ENCODE results near the gene IMMP2L. TPM values are rescaled to one million over a fixed set of nuclear protein-coding genes. Genes with fewer than 3 reads are reported as not detected.

Gene IMMP2L
- total and polyA plus RNA-seq, 2 of the 4 experiments (the other 2 are of a cell fraction), result 5.8 to 9.3 TPM

DNA sequence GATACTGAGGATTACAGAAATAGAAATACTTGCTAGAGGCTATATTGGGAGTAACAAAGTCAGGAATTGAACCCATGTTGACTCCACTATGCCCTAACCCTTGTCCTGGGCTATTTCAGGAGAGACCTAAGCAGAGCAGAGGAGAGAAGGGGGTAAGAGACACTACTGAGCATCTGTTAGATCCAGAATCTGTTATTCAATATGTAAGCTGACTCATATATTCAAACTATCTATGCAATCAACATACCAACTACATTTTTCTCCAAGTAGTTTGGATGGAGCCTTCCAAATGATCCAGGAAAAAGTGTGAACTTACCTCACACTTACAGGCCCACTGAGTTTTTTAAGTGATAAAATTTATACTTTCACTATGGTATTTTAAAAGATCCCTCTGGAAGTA is 216.1 kb downstream of the IMMP2L start:
- Histone ChIP-seq H3K36me3 (ENCODE audit: control insufficient read depth, insufficient read depth, low read length) (no peaks in the 10 kb centered on the region), H3K14ac (replicated peaks; ENCODE audit: low read depth, low read length) (no peak overlapping the region), H2BK15ac (ENCODE audit: low read depth, low read length) (no peak overlapping the region), H3K4me3 (ENCODE audit: insufficient read depth, low read depth, low read length) (no peak overlapping the region), H4K5ac (ENCODE audit: low read depth, low read length) (no peak overlapping the region), H3K4me2 (ENCODE audit: low read depth, low read length) (no peak overlapping the region), H2AFZ (replicated peaks; ENCODE audit: low read length, poor library complexity) (no peak overlapping the region), H3K27me3 (ENCODE audit: control insufficient read depth, insufficient read depth, low read length) (no peaks in the 10 kb centered on the region), H3K4ac (ENCODE audit: low read depth, low read length) (no peak overlapping the region), H3K18ac (ENCODE audit: low read depth, low read length) (no peak overlapping the region), H3K4me1 (ENCODE audit: control insufficient read depth, insufficient read depth, low read length) (no peaks in the 10 kb centered on the region), H3K9ac (ENCODE audit: low read depth, low read length) (no peak overlapping the region), H3K27ac (ENCODE audit: insufficient read depth, low read length) (no peak overlapping the region), H3K9me3 (ENCODE audit: control insufficient read depth, insufficient read depth, low read length) (peaks cover 4% of the 10 kb centered on the region), H3K79me1 (ENCODE audit: low read depth in 1 of 2, low read length in 2 of 2) (no peaks in the 10 kb centered on the region), H4K8ac (ENCODE audit: low read depth in 2 of 2, low read length in 2 of 2) (no peak overlapping the region), H2BK5ac (ENCODE audit: low read depth, low read length, poor library complexity, severe bottlenecking) (no peak overlapping the region), H3K56ac (ENCODE audit: extremely low read depth, insufficient read depth, low read length) (no peak overlapping the region), H3K9me1 (ENCODE audit: insufficient read depth, low read length) (no peaks in the 10 kb centered on the region), H3K23ac (ENCODE audit: low read depth, low read length) (no peak overlapping the region), H4K20me1 (ENCODE audit: insufficient read depth, low read length) (no peaks in the 10 kb centered on the region), H2BK20ac (ENCODE audit: low read depth, low read length) (no peak overlapping the region), H2AK5ac (ENCODE audit: low read depth, low read length) (no peak overlapping the region), H2BK120ac (ENCODE audit: low read depth, low read length) (no peak overlapping the region), H4K91ac (ENCODE audit: insufficient read depth, low read depth, low read length) (no peak overlapping the region), H2AK9ac (replicated peaks; ENCODE audit: low read depth, low read length, poor library complexity) (no peak overlapping the region)
- TF ChIP-seq MAFK (IDR thresholded peaks at IDR 0.05; ENCODE audit: low read depth, low read length), result no peak
- no peak for TF ChIP-seq USF2 (IDR thresholded peaks at IDR 0.05; ENCODE audit: low read depth, low read length)
- TF ChIP-seq POLR2A (IDR thresholded peaks at IDR 0.05; ENCODE audit: low read depth, low read length), result no peak
- no peak for TF ChIP-seq FOS (IDR thresholded peaks at IDR 0.05; ENCODE audit: low read depth, low read length)
- no peak for TF ChIP-seq RFX5 (IDR thresholded peaks at IDR 0.05; ENCODE audit: low read depth, low read length)
- no peak for TF ChIP-seq SMC3 (IDR thresholded peaks at IDR 0.05; ENCODE audit: low read depth, low read length)
- TF ChIP-seq RCOR1 (IDR thresholded peaks at IDR 0.05; ENCODE audit: insufficient replicate concordance, low read length), result no peak
- TF ChIP-seq CEBPB (IDR thresholded peaks at IDR 0.05; ENCODE audit: low read depth, low read length), result no peak
- TF ChIP-seq, protein P1, sequence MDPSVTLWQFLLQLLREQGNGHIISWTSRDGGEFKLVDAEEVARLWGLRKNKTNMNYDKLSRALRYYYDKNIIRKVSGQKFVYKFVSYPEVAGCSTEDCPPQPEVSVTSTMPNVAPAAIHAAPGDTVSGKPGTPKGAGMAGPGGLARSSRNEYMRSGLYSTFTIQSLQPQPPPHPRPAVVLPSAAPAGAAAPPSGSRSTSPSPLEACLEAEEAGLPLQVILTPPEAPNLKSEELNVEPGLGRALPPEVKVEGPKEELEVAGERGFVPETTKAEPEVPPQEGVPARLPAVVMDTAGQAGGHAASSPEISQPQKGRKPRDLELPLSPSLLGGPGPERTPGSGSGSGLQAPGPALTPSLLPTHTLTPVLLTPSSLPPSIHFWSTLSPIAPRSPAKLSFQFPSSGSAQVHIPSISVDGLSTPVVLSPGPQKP (IDR thresholded peaks at IDR 0.05; ENCODE audit: borderline replicate concordance, low read depth, low read length), result no peak
- no peak for TF ChIP-seq RAD21 (IDR thresholded peaks at IDR 0.05; ENCODE audit: low read length)
- TF ChIP-seq MAZ (IDR thresholded peaks at IDR 0.05; ENCODE audit: borderline replicate concordance, low read depth, low read length), result no peak
- no peak for TF ChIP-seq CHD1 (IDR thresholded peaks at IDR 0.05; ENCODE audit: low read depth, low read length)
- POLR2A ChIA-PET (ENCODE audit: unreplicated experiment), result no interaction called here
- intact Hi-C loops (cut with micrococcal nuclease), result no loop called here
- ATAC-seq (ENCODE audit: low read depth), result peak; percentile 49; the same call in 1 of the 2 replicates
- no peak for DNase-seq
- dilution Hi-C loops (cut with HindIII; ENCODE audit: low sequenced_read_pairs, unreplicated experiment), result no loop called here
- in situ Hi-C loops (cut with MboI; ENCODE audit: low sequenced_read_pairs), result no loop called here
- CTCF ChIA-PET, result interaction anchor here (0.6 kb wide), 1 partner anchor 443 kb away, joined by 6 read pairs; no protein-coding TSS in a partner anchor
- BruUV-seq (replicated peaks), result no TSS peak
